Astrocyte of the spinal cord (primary cell): ENCODE measurements around the gene CNNM3.
A peak's percentile ranks its signal among the peaks of the same experiment; 100 is the strongest.

Experiments
- DNase-seq: peaks from one replicate; pipeline ENCODE4 v3.0.0; 2011; ENCODE audit warnings: low read depth, low spot score
- H3K4me3 ChIP-seq: 2 replicates; pipeline ENCODE4 v1.5.1; 2011; ENCODE audit warnings: low read depth, mild to moderate bottlenecking, low read length, moderate library complexity
- CTCF ChIP-seq: IDR thresholded peaks from 2 replicates; pipeline ENCODE4 v1.5.1; 2012; ENCODE audit warnings: low read depth, mild to moderate bottlenecking, low read length, inconsistent platforms
- in situ Hi-C: cut with HindIII; loops from 2 replicates; pipeline ENCODE4 v1.10.0; 2017; ENCODE audit warnings: low sequenced_read_pairs

Gene CNNM3

GRCh38 chr2:96798733-96799622, 17.1 kb upstream of the CNNM3 start:
- in situ Hi-C loops, result no loop called here
- no peak overlapping the region for H3K4me3 ChIP-seq
- no peak for TF ChIP-seq CTCF
- DNase-seq, result no peak

- DNase-seq, result no peak
- no peak for TF ChIP-seq CTCF
- in situ Hi-C loops, result no loop called here
- H3K4me3 ChIP-seq, result no peak overlapping the region
Measured at GRCh38 chr2:96799623-96799935, 16.5 kb upstream of the CNNM3 start.

- no peak for DNase-seq
- in situ Hi-C loops, result loop anchor here (25.0 kb wide), 2 partner anchors 113 to 238 kb away; no protein-coding TSS in a partner anchor
- TF ChIP-seq CTCF, result no peak
- H3K4me3 ChIP-seq, result no peak overlapping the region
Measured at GRCh38 chr2:96800061-96801004, 15.7 kb upstream of the CNNM3 start.

- peak; percentile 50 for DNase-seq
- in situ Hi-C loops, result loop anchor here (25.0 kb wide), 2 partner anchors 114 to 239 kb away; no protein-coding TSS in a partner anchor
- no peak overlapping the region for H3K4me3 ChIP-seq
- peak; percentile 90 for TF ChIP-seq CTCF
Measured at GRCh38 chr2:96801005-96801785, 14.9 kb upstream of the CNNM3 start.

GRCh38 chr2:96801786-96802595, 14.1 kb upstream of the CNNM3 start:
- in situ Hi-C loops, result loop anchor here (25.0 kb wide), 2 partner anchors 115 to 240 kb away; no protein-coding TSS in a partner anchor
- no peak for DNase-seq

More at GRCh38 chr2:96801786-96802595, 14.1 kb upstream of the CNNM3 start:
- H3K4me3 ChIP-seq, result no peak overlapping the region
- no peak for TF ChIP-seq CTCF
